HG02571 (cell line): ENCODE measurements around the gene TDRD6.

Source experiments
- ATAC-seq: cut with Tn5 transposase; IDR thresholded peaks from one replicate; pipeline ENCODE4 v1.9.1; 2021; ENCODE audit warnings: mild to moderate bottlenecking, moderate library complexity; ENCODE audit not compliant: unreplicated experiment

The TDRD6 gene

DNA sequence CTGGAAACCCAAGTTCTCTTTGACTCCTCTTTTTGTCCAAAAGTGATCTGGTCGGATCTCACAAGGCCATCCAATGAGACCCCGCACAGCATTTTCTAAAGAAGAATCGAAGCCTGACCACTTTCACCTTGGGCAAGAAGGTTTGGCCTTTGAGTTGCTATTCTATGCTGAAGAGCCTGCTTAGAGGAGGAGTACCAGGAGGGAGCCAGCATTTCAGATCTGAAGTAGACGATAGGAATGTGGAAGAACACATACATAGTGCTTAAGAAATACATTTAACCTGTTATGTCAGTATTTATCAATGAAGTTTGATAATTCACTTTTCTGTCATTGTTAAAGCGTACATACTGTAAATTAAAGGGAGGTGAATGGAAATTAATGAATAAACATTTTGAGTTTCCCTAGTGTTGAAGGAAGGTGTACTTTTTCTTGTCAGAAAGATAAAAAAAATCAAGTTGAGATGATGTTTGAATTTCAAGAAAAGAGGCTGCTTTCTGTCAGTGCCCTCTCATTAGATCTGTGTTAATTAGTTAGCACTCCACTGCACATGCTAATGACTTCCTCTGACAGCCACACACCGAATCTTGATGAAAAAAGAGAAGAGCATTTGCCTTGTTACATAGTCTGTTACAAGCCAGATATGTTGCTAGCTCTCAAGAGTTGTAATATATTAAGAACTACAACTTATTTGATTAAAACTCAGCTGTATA, 10.9 kb upstream of the TDRD6 start:
- no peak for ATAC-seq

DNA sequence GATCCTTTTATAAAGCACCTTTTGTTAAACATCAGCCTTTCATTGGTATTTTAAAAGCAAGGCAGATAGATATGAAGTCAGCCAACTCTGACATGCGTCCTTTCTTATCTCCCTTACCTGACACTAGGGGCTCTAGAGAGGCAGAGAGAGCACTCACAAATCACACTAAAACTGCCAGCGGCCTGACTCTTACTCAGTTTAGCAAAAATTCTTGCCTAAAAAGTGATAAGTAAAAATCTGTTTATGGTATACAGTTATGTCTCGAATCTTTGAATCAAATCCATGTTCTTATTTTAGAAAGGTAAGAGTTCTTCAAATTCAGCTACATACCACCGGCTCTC, 10.4 kb upstream of the TDRD6 start:
- no peak for ATAC-seq

DNA sequence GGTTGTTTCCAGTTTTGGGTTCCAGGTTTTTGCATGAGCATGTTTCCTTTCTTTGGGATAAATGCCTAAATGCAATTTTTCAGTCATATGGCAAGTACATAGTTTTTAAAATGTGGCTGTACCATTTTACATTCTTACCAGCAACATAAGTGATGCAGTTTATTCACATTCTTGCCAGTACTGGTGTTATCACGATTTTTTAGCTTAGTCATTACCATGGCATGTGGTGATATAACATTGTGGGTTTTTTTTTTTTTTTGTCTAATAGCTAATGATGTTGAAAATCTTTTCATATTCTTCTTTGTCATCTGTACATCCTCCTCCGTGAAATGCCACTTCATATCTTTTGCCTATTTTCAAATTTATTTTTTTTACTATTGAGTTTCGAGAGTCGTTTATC, 2.9 kb upstream of the TDRD6 start:
- ATAC-seq: no peak

DNA sequence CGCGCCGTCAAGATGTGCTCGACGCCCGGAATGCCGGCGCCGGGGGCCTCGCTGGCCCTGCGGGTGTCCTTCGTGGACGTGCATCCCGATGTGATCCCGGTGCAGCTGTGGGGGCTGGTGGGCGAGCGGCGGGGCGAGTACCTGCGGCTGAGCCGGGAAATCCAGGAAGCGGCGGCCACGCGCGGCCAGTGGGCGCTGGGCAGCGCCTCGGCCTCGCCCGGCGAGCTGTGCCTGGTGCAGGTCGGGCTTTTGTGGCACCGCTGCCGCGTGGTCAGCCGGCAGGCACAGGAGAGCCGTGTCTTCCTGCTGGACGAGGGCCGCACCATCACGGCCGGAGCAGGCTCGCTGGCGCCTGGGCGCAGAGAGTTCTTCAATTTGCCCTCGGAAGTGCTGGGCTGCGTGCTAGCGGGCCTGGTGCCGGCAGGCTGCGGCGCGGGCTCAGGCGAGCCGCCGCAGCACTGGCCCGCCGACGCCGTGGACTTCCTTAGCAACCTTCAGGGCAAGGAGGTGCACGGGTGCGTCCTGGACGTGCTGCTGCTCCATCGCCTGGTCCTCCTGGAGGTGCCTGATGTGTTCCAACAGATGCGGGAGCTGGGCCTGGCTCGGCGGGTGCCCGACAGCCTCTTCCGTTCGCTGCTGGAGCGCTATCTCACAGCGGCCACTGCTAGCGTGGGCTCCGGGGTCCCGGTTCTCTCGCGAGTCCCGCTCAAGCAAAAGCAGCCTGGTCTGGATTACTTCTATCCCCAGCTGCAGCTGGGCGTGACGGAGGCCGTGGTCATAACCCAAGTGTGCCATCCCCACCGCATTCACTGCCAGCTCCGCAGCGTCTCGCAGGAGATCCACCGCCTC, 656 bp downstream of the TDRD6 start:
- no peak for ATAC-seq

- ATAC-seq: no peak
Measured at GRCh38 chr6:46688966-46689335, 1.3 kb downstream of the TDRD6 start.

DNA sequence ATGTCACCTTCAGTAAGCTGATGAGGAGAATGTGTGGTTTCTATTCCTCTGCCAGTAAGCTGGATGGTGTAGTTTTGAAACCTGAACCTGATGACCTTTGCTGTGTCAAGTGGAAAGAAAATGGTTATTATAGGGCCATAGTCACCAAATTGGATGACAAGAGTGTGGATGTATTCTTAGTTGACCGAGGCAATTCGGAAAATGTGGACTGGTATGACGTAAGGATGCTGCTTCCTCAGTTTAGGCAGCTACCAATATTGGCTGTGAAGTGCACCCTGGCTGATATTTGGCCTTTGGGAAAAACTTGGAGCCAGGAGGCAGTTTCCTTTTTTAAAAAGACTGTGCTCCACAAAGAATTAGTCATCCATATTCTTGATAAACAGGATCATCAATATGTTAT, 2.0 kb downstream of the TDRD6 start:
- ATAC-seq: no peak

DNA sequence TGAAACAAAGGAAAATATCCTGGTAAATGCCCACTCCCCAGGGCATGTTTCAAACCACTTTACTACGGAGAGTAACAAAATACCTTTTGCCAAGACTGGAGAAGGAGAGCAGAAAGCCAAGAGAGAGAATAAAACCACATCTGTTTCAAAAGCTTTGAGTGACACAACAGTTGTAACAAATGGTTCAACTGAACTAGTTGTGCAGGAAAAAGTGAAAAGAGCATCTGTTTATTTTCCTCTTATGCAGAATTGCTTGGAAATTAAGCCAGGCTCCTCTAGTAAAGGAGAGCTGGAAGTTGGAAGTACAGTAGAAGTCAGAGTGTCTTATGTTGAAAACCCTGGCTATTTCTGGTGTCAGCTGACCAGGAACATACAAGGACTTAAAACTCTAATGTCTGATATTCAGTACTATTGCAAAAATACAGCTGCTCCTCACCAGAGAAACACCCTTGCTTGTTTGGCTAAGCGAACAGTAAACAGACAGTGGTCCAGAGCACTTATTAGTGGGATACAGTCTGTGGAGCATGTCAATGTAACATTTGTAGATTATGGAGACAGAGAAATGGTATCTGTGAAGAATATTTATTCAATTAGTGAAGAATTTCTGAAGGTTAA, 2.6 kb downstream of the TDRD6 start:
- no peak for ATAC-seq

- no peak for ATAC-seq
Measured at GRCh38 chr6:46690911-46691451, 3.3 kb downstream of the TDRD6 start.

DNA sequence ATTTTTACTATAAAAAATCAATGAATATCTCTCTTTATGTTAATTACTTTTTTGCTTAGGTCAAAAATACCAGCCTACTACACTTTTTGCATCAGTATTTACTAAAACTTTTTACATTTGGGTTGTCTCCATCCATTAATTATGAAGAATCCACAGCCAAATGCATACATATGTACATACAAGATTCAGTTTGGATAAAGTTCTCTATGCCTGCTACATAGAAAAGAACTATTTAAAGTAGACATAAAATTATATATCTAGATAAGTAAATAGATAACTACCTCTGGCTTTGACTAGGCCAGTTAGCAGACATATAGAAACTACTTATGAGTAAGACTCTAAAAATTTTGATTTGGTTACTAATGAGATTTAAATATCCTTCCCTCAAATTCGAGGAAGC, 12.3 kb downstream of the TDRD6 start:
- ATAC-seq: no peak

GRCh38 chr6:46704562-46704961, 16.9 kb downstream of the TDRD6 start:
- no peak for ATAC-seq

GRCh38 chr6:46706464-46706863, 18.8 kb downstream of the TDRD6 start:
- no peak for ATAC-seq

DNA sequence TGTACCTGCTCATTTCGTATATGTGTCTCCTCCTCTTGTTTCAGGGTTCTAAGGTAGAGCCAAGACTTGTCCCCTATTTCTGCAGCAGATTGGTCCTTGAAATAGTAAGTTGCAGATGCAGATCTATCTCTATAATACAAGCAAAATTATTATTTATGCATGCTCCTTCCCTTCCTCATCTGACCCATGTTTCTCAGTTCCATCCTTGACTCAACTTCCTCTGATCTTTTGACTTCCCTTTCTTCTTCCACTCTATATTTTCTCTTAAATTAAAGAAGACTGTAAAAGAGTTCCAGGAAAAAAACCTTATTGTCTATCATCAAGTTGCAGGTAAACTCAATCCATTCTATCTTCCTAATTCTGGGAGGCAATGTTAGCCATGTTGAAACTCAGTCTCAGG, 23.8 kb downstream of the TDRD6 start:
- no peak for ATAC-seq

GRCh38 chr6:46715141-46715540, 27.5 kb downstream of the TDRD6 start:
- no peak for ATAC-seq

GRCh38 chr6:46719099-46719498, 31.4 kb downstream of the TDRD6 start:
- ATAC-seq: no peak

DNA sequence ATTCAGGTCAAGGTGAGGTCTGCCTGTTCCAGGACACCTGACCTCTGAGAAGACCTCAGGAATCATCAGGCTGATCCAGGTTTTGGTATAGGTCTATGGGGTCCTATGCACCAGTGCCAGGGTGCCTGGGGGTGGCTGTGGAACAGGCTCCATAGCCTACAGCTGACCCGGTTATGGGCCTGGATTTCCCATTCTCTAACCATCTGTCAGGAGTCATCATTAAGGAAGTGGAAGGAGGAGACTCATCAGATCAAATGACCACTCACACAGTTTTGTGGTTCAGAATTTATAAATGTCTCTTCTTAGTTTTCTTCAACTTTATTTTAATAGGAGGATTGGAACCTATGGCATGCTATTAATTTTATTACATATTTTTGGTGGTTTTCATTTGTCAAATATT, 32.7 kb downstream of the TDRD6 start:
- ATAC-seq: no peak

- ATAC-seq: no peak
Measured at GRCh38 chr6:46729787-46730326, 42.2 kb downstream of the TDRD6 start.

- no peak for ATAC-seq
Measured at GRCh38 chr6:46730921-46731461, 43.3 kb downstream of the TDRD6 start.

GRCh38 chr6:46733341-46733801, 45.7 kb downstream of the TDRD6 start:
- ATAC-seq: no peak

DNA sequence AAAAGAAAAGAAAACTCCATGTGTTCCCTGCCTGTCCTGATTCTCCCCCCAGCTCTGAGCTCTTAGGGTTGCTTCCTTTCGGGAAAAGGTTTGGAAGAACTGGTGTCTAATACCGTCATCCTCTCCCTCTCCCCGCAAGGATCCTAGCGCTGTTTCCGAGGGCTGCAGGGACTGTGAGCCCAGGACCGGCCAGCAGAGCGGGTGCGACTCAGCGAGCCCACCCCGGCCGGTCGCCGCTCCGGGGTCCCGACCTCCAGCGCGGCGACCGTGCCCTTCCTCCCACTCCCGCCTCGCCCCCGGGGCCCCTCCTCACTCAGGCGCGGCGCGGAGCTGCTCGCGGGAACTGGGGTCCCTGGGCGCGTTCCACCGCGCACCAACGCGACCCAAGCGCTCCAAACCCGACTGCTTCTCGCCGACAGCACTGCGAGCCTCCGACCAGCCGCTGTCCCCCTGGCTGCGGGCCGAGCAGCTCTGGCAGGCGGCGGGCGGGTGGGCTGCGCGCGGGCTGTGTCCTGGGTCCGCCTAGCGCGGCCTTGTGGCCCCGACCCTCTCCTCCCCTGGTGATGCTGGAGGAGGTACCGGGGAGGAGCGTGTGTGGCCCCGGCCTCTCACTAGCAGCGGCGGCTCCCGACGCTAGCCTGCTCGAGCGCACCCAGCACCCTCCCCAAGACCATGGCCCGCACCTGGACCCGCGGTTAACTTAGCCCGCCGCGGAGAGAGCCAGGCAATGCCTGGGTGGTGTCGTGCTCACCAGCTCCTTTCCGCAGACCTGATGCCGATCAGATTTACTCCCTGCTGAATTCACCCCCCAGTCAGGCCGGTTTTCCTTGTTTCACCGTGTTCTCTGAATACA, 47.4 kb downstream of the TDRD6 start, which contains the start of gene PLA2G7:
TSS of gene PLA2G7 (minus strand) at position 509 of the 853 bp plus-strand sequence. CDS start 12,484 bp downstream, outside the sequence.
- ATAC-seq: no peak

DNA sequence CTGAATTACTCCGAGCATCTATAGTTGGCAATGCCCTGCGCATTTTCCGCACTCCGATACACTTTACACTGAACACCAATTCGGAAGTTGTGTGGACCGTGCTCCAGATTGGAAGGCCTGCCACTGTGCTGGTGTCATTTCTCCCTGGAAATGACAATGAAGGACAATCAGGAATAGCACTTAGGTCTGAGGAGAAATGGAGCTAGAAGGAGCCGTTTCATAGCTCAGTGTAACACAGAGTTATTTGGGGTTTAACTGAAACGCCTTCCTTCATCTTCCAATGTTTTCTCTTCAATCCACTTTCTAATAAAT, 48.0 kb downstream of the TDRD6 start:
- no peak for ATAC-seq
